B cell (primary cell): Measurements from ENCODE around the gene HHAT. TPM values are rescaled to one million over a fixed set of nuclear protein-coding genes. Genes with fewer than 3 reads are reported as not detected.
A peak's percentile ranks its signal among the peaks of the same experiment; 100 is the strongest.

Experiments
- ATAC-seq: fragments of 200-7000 bp; cut with Tn5 transposase; one replicate; pipeline ENCODE4 v1.10.0; 2021; ENCODE audit warnings: low read depth, mild to moderate bottlenecking, moderate number of reproducible peaks, moderate library complexity
- CTCF ChIA-PET: fragments of 350-600 bp; sonication (Branson Sonifier 250); formaldehyde crosslinking; loops from one replicate; lab custom pipeline; 2021; ENCODE audit warnings: antibody characterized with exemption, inconsistent platforms; lab: Charles Lee
- POLR2A ChIA-PET: fragments of 350-600 bp; sonication (Branson Sonifier 250); formaldehyde crosslinking; loops from one replicate; lab custom pipeline; 2021; ENCODE audit warnings: antibody characterized with exemption; lab: Charles Lee
- DNase-seq: peaks from one replicate; pipeline ENCODE4 v3.0.0; 2013
- H2AFZ ChIP-seq: 2 replicates; pipeline ENCODE4 v1.6.1; 2012; ENCODE audit warnings: mild to moderate bottlenecking, low read depth, low read length; ENCODE audit not compliant: insufficient read depth, poor library complexity, severe bottlenecking
- H3K27ac ChIP-seq, 2 donors: 1 replicate in 1 of 2; 2 replicates in 1 of 2; pipeline ENCODE4 v1.5.1; 2012 to 2013; ENCODE audit warnings: low read length in 2 of 2, mild to moderate bottlenecking in 2 of 2, moderate library complexity in 1 of 2
- H3K27me3 ChIP-seq, 4 experiments: fragments of 200-600 bp in 1 of 4; sonication (generic) in 1 of 4; replicated peaks in 1 of 4; 1 replicate in 2 of 4; 2 replicates in 2 of 4; pipeline versions ENCODE4 v1.6.1 to v1.7.0; 2013 to 2016; ENCODE audit warnings: low read length in 3 of 4, mild to moderate bottlenecking in 2 of 4, mixed read lengths in 1 of 4, moderate library complexity in 1 of 4; ENCODE audit not compliant: insufficient read depth in 4 of 4, control insufficient read depth in 3 of 4; ENCODE audit errors: control extremely low read depth in 1 of 4
- H3K36me3 ChIP-seq, 2 experiments: replicated peaks in 1 of 2; 1 replicate in 1 of 2; 2 replicates in 1 of 2; pipeline versions ENCODE4 v1.6.1 to v1.7.1; 2013; ENCODE audit warnings: low read length in 1 of 2; ENCODE audit not compliant: insufficient read depth in 2 of 2, control insufficient read depth in 1 of 2; ENCODE audit errors: control extremely low read depth in 1 of 2, extremely low read depth in 1 of 2
- H3K4me1 ChIP-seq, 2 donors: fragments of 200-600 bp in 1 of 2; sonication (generic) in 1 of 2; 1 replicate in 1 of 2; 2 replicates in 1 of 2; pipeline versions ENCODE4 v1.5.1 to v1.6.1; 2013 to 2017; ENCODE audit warnings: low read length in 2 of 2; ENCODE audit not compliant: control insufficient read depth in 2 of 2, insufficient read depth in 2 of 2
- H3K4me2 ChIP-seq: replicated peaks from 2 replicates; pipeline ENCODE3; 2012; ENCODE audit warnings: mild to moderate bottlenecking, low read depth, low read length; ENCODE audit not compliant: poor library complexity, severe bottlenecking
- H3K4me3 ChIP-seq, 5 experiments: fragments of 200-600 bp in 1 of 5; sonication (generic) in 1 of 5; 1 replicate in 3 of 5; 2 replicates in 2 of 5; pipeline versions ENCODE4 v1.5.1 to v1.7.0; 2011 to 2016; ENCODE audit warnings: low read length in 4 of 5, mild to moderate bottlenecking in 4 of 5, low read depth in 2 of 5, control low read depth in 1 of 5, moderate library complexity in 1 of 5; ENCODE audit not compliant: insufficient read depth in 1 of 5; ENCODE audit errors: control extremely low read depth in 1 of 5, extremely low read depth in 1 of 5
- H3K79me2 ChIP-seq: fragments of 200-600 bp; sonication (generic); one replicate; pipeline ENCODE4 v1.6.0; 2016; ENCODE audit warnings: low read length; ENCODE audit not compliant: control insufficient read depth, insufficient read depth
- H3K9ac ChIP-seq: fragments of 200-600 bp; sonication (generic); 2 replicates; pipeline ENCODE4 v1.6.1; 2017; ENCODE audit warnings: mild to moderate bottlenecking, low read length, moderate library complexity
- H3K9me3 ChIP-seq, 3 donors: one replicate each; pipeline versions ENCODE4 v1.6.1 to v1.7.1; 2013; ENCODE audit warnings: low read length in 2 of 3; ENCODE audit not compliant: control insufficient read depth in 2 of 3, insufficient read depth in 1 of 3; ENCODE audit errors: control extremely low read depth in 1 of 3
- H4K20me1 ChIP-seq: 2 replicates; pipeline ENCODE4 v1.6.0; 2012; ENCODE audit warnings: mild to moderate bottlenecking, low read length; ENCODE audit not compliant: insufficient read depth, control insufficient read depth, poor library complexity, severe bottlenecking
- H3K27ac Mint-ChIP-seq: one replicate; pipeline ENCODE4 v1.8.0; 2021; ENCODE audit warnings: mixed read lengths
- H3K27me3 Mint-ChIP-seq: one replicate; pipeline ENCODE4 v1.8.0; 2021; ENCODE audit warnings: mixed read lengths
- H3K4me1 Mint-ChIP-seq: one replicate; pipeline ENCODE4 v1.8.0; 2021; ENCODE audit warnings: mixed read lengths
- H3K4me3 Mint-ChIP-seq: one replicate; pipeline ENCODE4 v1.8.0; 2021; ENCODE audit warnings: mixed read lengths
- H3K9me3 Mint-ChIP-seq: one replicate; pipeline ENCODE4 v1.8.0; 2022; ENCODE audit warnings: mixed read lengths; ENCODE audit not compliant: insufficient read depth
- EZH2 ChIP-seq: IDR thresholded peaks from 2 replicates; pipeline ENCODE4 v1.6.1; 2012; ENCODE audit warnings: borderline replicate concordance, low read depth, mild to moderate bottlenecking, moderate library complexity, low read length; ENCODE audit not compliant: insufficient read depth, poor library complexity, severe bottlenecking
- WGBS: methylation state at CpG from one replicate; pipeline ENCODE4 v1.1.5; 2013; ENCODE audit warnings: missing lambda C conversion rate; ENCODE audit not compliant: insufficient coverage; 5-methylcytosine and 5-hydroxymethylcytosine counted together
- intact Hi-C: fragments of 100-400 bp; cut with micrococcal nuclease; formaldehyde crosslinking; loops from one replicate; pipeline ENCODE4 v1.10.0; 2022
- polyA plus RNA-seq: library from polyadenylated mRNA; depleted of rRNA; stranded (reverse); fragments of >200 nt; gene quantifications from 2 replicates; pipeline ENCODE4 v1.2.3, GENCODE V29; 2012
- total RNA-seq, 2 donors: library from RNA; stranded (reverse); fragments of 120-200 nt in 1 of 2; gene quantifications; 1 replicate in 1 of 2; 2 replicates in 1 of 2; pipeline versions ENCODE4 v1.2.3 to v1.2.4, GENCODE V29; 2013 to 2022
- TF ChIP-seq, protein P1 (sequence below): fragments of 200-600 bp; IDR thresholded peaks from one replicate; pipeline ENCODE4 v1.8.0; 2022; ENCODE audit warnings: antibody characterized with exemption, mild to moderate bottlenecking

HHAT gene
- total and polyA plus RNA-seq, 2 donors (not counting 1 experiment from before 2014, with no cell fraction given): 4.0 to 28.2 TPM

GRCh38 chr1:210582205-210582970, 253.7 kb downstream of the HHAT start:
- no peak overlapping the region for H2AFZ ChIP-seq
- H3K4me3 Mint-ChIP-seq: no peak overlapping the region
- no peaks in the 10 kb centered on the region for H3K36me3 ChIP-seq
- peak; percentile 58 for ATAC-seq
- peaks cover 0 to 6% of the 10 kb centered on the region in 2 donors for H3K4me1 ChIP-seq
- no peaks in the 10 kb centered on the region for H3K27me3 Mint-ChIP-seq
- H3K4me1 Mint-ChIP-seq: peaks cover 8% of the 10 kb centered on the region
- no peaks in the 10 kb centered on the region for H3K79me2 ChIP-seq
- no peak for TF ChIP-seq EZH2
- TF ChIP-seq, protein P1, sequence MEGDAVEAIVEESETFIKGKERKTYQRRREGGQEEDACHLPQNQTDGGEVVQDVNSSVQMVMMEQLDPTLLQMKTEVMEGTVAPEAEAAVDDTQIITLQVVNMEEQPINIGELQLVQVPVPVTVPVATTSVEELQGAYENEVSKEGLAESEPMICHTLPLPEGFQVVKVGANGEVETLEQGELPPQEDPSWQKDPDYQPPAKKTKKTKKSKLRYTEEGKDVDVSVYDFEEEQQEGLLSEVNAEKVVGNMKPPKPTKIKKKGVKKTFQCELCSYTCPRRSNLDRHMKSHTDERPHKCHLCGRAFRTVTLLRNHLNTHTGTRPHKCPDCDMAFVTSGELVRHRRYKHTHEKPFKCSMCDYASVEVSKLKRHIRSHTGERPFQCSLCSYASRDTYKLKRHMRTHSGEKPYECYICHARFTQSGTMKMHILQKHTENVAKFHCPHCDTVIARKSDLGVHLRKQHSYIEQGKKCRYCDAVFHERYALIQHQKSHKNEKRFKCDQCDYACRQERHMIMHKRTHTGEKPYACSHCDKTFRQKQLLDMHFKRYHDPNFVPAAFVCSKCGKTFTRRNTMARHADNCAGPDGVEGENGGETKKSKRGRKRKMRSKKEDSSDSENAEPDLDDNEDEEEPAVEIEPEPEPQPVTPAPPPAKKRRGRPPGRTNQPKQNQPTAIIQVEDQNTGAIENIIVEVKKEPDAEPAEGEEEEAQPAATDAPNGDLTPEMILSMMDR: no peak
- no peak overlapping the region for H3K27ac Mint-ChIP-seq
- ChIA-PET POLR2A (no interaction called here), CTCF (interaction anchor here (1.1 to 1.2 kb wide), 2 partner anchors 178 to 1072 kb away, joined by 3 read pairs; no protein-coding TSS in a partner anchor)
- H3K9ac ChIP-seq: peak overlapping the region; percentile 1
- no peaks in the 10 kb centered on the region for H4K20me1 ChIP-seq
- no peaks in the 10 kb centered on the region for H3K9me3 ChIP-seq
- intact Hi-C loops: no loop called here
- peak; percentile 9 for DNase-seq
- no peak overlapping the region for H3K27ac ChIP-seq
- H3K27me3 ChIP-seq: no peaks in the 10 kb centered on the region
- no peaks in the 10 kb centered on the region for H3K9me3 Mint-ChIP-seq
- 6% methylated on average over 4 of the region's 10 CpGs for WGBS
- H3K4me3 ChIP-seq: no peak overlapping the region
- no peak overlapping the region for H3K4me2 ChIP-seq
